Stimulated activated CD8-positive, alpha-beta memory T cell treated with anti-CD3 and anti-CD28 coated beads, Interleukin-7, amount 100 ng/mL, for 1 hour (primary cell): Measurements from ENCODE around the gene ANKFN1.

Experiments used
- DNase-seq, 2 donors: peaks; one replicate each; pipeline ENCODE4 v3.0.0-alpha.2; 2020; ENCODE audit warnings: low read depth in 2 of 2

The ANKFN1 gene

GRCh38 chr17:56142781-56143180 is 10.5 kb upstream of the ANKFN1 start:
- no peak for DNase-seq

- DNase-seq = no peak
Measured at GRCh38 chr17:56144223-56144622, 9.1 kb upstream of the ANKFN1 start.

GRCh38 chr17:56146534-56146933 is 6.7 kb upstream of the ANKFN1 start:
- no peak for DNase-seq

GRCh38 chr17:56148333-56148732 is 4.9 kb upstream of the ANKFN1 start:
- no peak for DNase-seq

GRCh38 chr17:56149266-56150036 is 3.8 kb upstream of the ANKFN1 start:
- no peak for DNase-seq

GRCh38 chr17:56150649-56151048 is 2.6 kb upstream of the ANKFN1 start:
- no peak for DNase-seq

GRCh38 chr17:56157845-56158244 is 4.6 kb downstream of the ANKFN1 start:
- DNase-seq = no peak

- no peak for DNase-seq
Measured at GRCh38 chr17:56158344-56158743, 5.1 kb downstream of the ANKFN1 start.

GRCh38 chr17:56158915-56159825 is 5.9 kb downstream of the ANKFN1 start:
- no peak for DNase-seq

GRCh38 chr17:56159826-56160380 is 6.6 kb downstream of the ANKFN1 start:
- no peak for DNase-seq

- DNase-seq = no peak
Measured at GRCh38 chr17:56160422-56160821, 7.1 kb downstream of the ANKFN1 start.

- DNase-seq = no peak
Measured at GRCh38 chr17:56165072-56165641, 11.9 kb downstream of the ANKFN1 start.

- DNase-seq = no peak
Measured at GRCh38 chr17:56167491-56167890, 14.2 kb downstream of the ANKFN1 start.

- DNase-seq = no peak
Measured at GRCh38 chr17:56169621-56170020, 16.3 kb downstream of the ANKFN1 start.

GRCh38 chr17:56171186-56171959 is 18.1 kb downstream of the ANKFN1 start:
- DNase-seq = no peak

- no peak for DNase-seq
Measured at GRCh38 chr17:56172517-56172982, 19.3 kb downstream of the ANKFN1 start.

- no peak for DNase-seq
Measured at GRCh38 chr17:56173026-56173425, 19.8 kb downstream of the ANKFN1 start.

GRCh38 chr17:56173958-56174835 is 20.9 kb downstream of the ANKFN1 start:
- no peak for DNase-seq

- DNase-seq = no peak
Measured at GRCh38 chr17:56175299-56175955, 22.2 kb downstream of the ANKFN1 start.

- no peak for DNase-seq
Measured at GRCh38 chr17:56176091-56176490, 22.8 kb downstream of the ANKFN1 start.
